GM12878 (cell line): ENCODE data around the gene SAMD9. TPM values are rescaled to one million over a fixed set of nuclear protein-coding genes. Genes with fewer than 3 reads are reported as not detected.

ENCODE experiments used
- ATAC-seq: fragments of 200-7000 bp; cut with Tn5 transposase; 3 replicates; pipeline ENCODE4 v1.9.1; 2020; ENCODE audit warnings: mild to moderate bottlenecking, moderate library complexity
- BruUV-seq: library from RNA; stranded (reverse); fragments of 400-500 nt; replicated peaks from 2 replicates; lab custom pipeline; 2021; lab: Mats Ljungman, UMichigan
- CTCF ChIA-PET: fragments of 300-600 bp; sonication (Branson Sonifier 250); formaldehyde crosslinking; extraction: SDS; loops from one replicate; lab custom pipeline; 2021; ENCODE audit warnings: inconsistent platforms; lab: Yijun Ruan, JAX
- POLR2A ChIA-PET: fragments of 350-600 bp; formaldehyde crosslinking; extraction: SDS; loops from one replicate; lab custom pipeline; 2021; ENCODE audit warnings: inconsistent platforms; lab: Charles Lee
- RAD21 ChIA-PET: fragments of 300-600 bp; sonication (Branson Sonifier 250); formaldehyde crosslinking; loops from one replicate; lab custom pipeline; 2023; ENCODE audit warnings: antibody characterized with exemption; ENCODE audit not compliant: unreplicated experiment; lab: Charles Lee
- SMC1A ChIA-PET: fragments of 300-600 bp; sonication (Branson Sonifier 250); formaldehyde crosslinking; loops from one replicate; lab custom pipeline; 2023; ENCODE audit not compliant: unreplicated experiment, uncharacterized antibody; lab: Charles Lee
- DNase-seq: peaks from one replicate; pipeline ENCODE4 v3.0.0-alpha.2; 2011; ENCODE audit warnings: low read depth, low spot score
- FAIRE-seq: peaks from 3 replicates; lab custom pipeline; 2011; peaks lifted over from hg19 to GRCh38; lab: Jason Lieb, UNC
- H2AFZ ChIP-seq: 2 replicates; pipeline ENCODE4 v1.6.0; 2011; ENCODE audit warnings: low read depth, low read length, control low read depth; ENCODE audit not compliant: control insufficient read depth
- H3K27ac ChIP-seq: 2 replicates; pipeline ENCODE4 v1.5.1; 2011; ENCODE audit warnings: control low read depth; ENCODE audit not compliant: control insufficient read depth, insufficient read depth
- H3K27me3 ChIP-seq, 2 experiments: replicated peaks in 1 of 2; 2 replicates each; pipeline versions ENCODE4 v1.6.0 to v1.6.1; 2011; ENCODE audit warnings: low read length in 1 of 2; ENCODE audit not compliant: control insufficient read depth in 2 of 2, insufficient read depth in 2 of 2
- H3K36me3 ChIP-seq, 2 experiments: 2 replicates each; pipeline ENCODE4 v1.5.1; 2011; ENCODE audit warnings: low read length in 1 of 2; ENCODE audit not compliant: control insufficient read depth in 2 of 2, insufficient read depth in 2 of 2
- H3K4me1 ChIP-seq: 2 replicates; pipeline ENCODE4 v1.6.1; 2011; ENCODE audit warnings: mild to moderate bottlenecking, low read length, moderate library complexity, mixed read lengths; ENCODE audit not compliant: control insufficient read depth, insufficient read depth
- H3K4me2 ChIP-seq: 2 replicates; pipeline ENCODE4 v1.6.0; 2011; ENCODE audit warnings: control low read depth; ENCODE audit not compliant: control insufficient read depth, insufficient read depth
- H3K4me3 ChIP-seq: fragments of 200-600 bp; sonication (generic); 2 replicates; pipeline ENCODE4 v1.5.1; 2016
- H3K79me2 ChIP-seq: 2 replicates; pipeline ENCODE4 v1.6.0; 2011; ENCODE audit warnings: low read length; ENCODE audit not compliant: control insufficient read depth, insufficient read depth
- H3K9ac ChIP-seq: 2 replicates; pipeline ENCODE4 v1.8.0; 2011; ENCODE audit warnings: low read length, control low read depth, mixed read lengths; ENCODE audit not compliant: control insufficient read depth, insufficient read depth
- H3K9me3 ChIP-seq: replicated peaks from 3 replicates; pipeline ENCODE4 v1.5.1; 2011; ENCODE audit warnings: mild to moderate bottlenecking, low read length; ENCODE audit not compliant: control insufficient read depth, insufficient read depth
- H4K20me1 ChIP-seq: 2 replicates; pipeline ENCODE4 v1.6.0; 2011; ENCODE audit not compliant: control insufficient read depth, insufficient read depth
- ATF7 ChIP-seq: fragments of 450-650 bp; IDR thresholded peaks from 2 replicates; pipeline ENCODE4 v1.6.1; 2016; ENCODE audit warnings: low read depth, mild to moderate bottlenecking
- EGR1 ChIP-seq, 2 experiments: IDR thresholded peaks; 1 replicate in 1 of 2; 2 replicates in 1 of 2; pipeline ENCODE4 v1.6.1; 2011 to 2012; ENCODE audit warnings: low read depth in 2 of 2, low read length in 2 of 2, borderline replicate concordance in 1 of 2, mild to moderate bottlenecking in 1 of 2, moderate library complexity in 1 of 2
- ESRRA ChIP-seq: IDR thresholded peaks from 2 replicates; pipeline ENCODE4 v1.6.1; 2012; ENCODE audit warnings: mild to moderate bottlenecking, low read length, improper control_type of control experiment
- JUNB ChIP-seq: IDR thresholded peaks from 2 replicates; pipeline ENCODE4 v1.6.1; 2016; ENCODE audit warnings: antibody characterized with exemption, mild to moderate bottlenecking
- NFYA ChIP-seq: IDR thresholded peaks from 2 replicates; pipeline ENCODE4 v1.6.1; 2011; ENCODE audit warnings: low read depth, mild to moderate bottlenecking, low read length, improper control_type of control experiment, borderline replicate concordance
- NFYB ChIP-seq: IDR thresholded peaks from 2 replicates; pipeline ENCODE4 v1.6.1; 2011; ENCODE audit warnings: low read depth, mild to moderate bottlenecking, low read length, improper control_type of control experiment, moderate library complexity; ENCODE audit not compliant: insufficient read depth
- PML ChIP-seq: IDR thresholded peaks from 2 replicates; pipeline ENCODE4 v1.6.1; 2012; ENCODE audit warnings: low read length, inconsistent platforms
- RCOR1 ChIP-seq: conservative IDR thresholded peaks from 2 replicates; pipeline ENCODE4 v1.6.1; 2012; ENCODE audit warnings: low read depth, low read length, improper control_type of control experiment
- RELB ChIP-seq: fragments of 450-650 bp; IDR thresholded peaks from 2 replicates; pipeline ENCODE4 v1.6.1; 2017; ENCODE audit warnings: low read depth, mild to moderate bottlenecking, moderate library complexity
- RUNX3 ChIP-seq: IDR thresholded peaks from 2 replicates; pipeline ENCODE4 v1.6.1; 2012; ENCODE audit warnings: low read length, inconsistent platforms
- SMARCA5 ChIP-seq: fragments of 450-650 bp; IDR thresholded peaks from 2 replicates; pipeline ENCODE4 v1.6.1; 2017; ENCODE audit warnings: mild to moderate bottlenecking
- SP1 ChIP-seq: IDR thresholded peaks from one replicate; pipeline ENCODE4 v1.6.1; 2011; ENCODE audit warnings: low read depth, low read length
- ZZZ3 ChIP-seq: IDR thresholded peaks from 2 replicates; pipeline ENCODE4 v1.6.1; 2011; ENCODE audit warnings: low read depth; ENCODE audit not compliant: control insufficient read depth, insufficient read length
- WGBS: methylation state at CpG from one replicate; pipeline ENCODE4 v1.1.6; 2016; ENCODE audit warnings: low lambda C conversion rate; ENCODE audit not compliant: insufficient replicate concordance, insufficient coverage; ENCODE audit errors: missing lambda C conversion rate; 5-methylcytosine and 5-hydroxymethylcytosine counted together
- in situ Hi-C: fragments of 300-500 bp; cut with MboI; formaldehyde crosslinking; loops from 9 replicates; pipeline ENCODE4 v1.14.3; 2018; ENCODE audit warnings: mixed read lengths
- intact Hi-C: fragments of 100-400 bp; cut with micrococcal nuclease; formaldehyde crosslinking; loops from one replicate; pipeline ENCODE4 v1.14.2; 2022; ENCODE audit not compliant: unreplicated experiment
- polyA plus RNA-seq, 11 experiments: library from polyadenylated mRNA; depleted of rRNA in 4 of 11; unstranded in 6 of 11; stranded (reverse) in 5 of 11; fragments of >200 nt; fragmentation: Nextera tagmentation in 4 of 11; fragmentation: Illumina TruSeq in 1 of 11; extraction: Ambion mirVana in 4 of 11; extraction: Trizol in 1 of 11; gene quantifications; 1 replicate in 1 of 11; 2 replicates in 10 of 11; pipeline versions ENCODE4 v1.2.1 to v1.2.3, GENCODE V29; 2011 to 2016; ENCODE audit warnings: inconsistent platforms in 2 of 11, missing spikeins in 2 of 11, low read depth in 1 of 11
- total RNA-seq, 4 experiments: library from RNA; depleted of rRNA in 3 of 4; stranded (reverse); fragments of >200 nt in 3 of 4; fragmentation: Illumina TruSeq in 1 of 4; extraction: Trizol in 1 of 4; gene quantifications; 2 replicates each; pipeline versions ENCODE4 v1.2.1 to v1.2.3, GENCODE V29; 2013 to 2021

Gene SAMD9
- total and polyA plus RNA-seq, 10 of the 15 experiments (the other 5 are each of a cell fraction or from before 2014, with no cell fraction given), result 6.4 to 37.1 (median 15.1) TPM

DNA sequence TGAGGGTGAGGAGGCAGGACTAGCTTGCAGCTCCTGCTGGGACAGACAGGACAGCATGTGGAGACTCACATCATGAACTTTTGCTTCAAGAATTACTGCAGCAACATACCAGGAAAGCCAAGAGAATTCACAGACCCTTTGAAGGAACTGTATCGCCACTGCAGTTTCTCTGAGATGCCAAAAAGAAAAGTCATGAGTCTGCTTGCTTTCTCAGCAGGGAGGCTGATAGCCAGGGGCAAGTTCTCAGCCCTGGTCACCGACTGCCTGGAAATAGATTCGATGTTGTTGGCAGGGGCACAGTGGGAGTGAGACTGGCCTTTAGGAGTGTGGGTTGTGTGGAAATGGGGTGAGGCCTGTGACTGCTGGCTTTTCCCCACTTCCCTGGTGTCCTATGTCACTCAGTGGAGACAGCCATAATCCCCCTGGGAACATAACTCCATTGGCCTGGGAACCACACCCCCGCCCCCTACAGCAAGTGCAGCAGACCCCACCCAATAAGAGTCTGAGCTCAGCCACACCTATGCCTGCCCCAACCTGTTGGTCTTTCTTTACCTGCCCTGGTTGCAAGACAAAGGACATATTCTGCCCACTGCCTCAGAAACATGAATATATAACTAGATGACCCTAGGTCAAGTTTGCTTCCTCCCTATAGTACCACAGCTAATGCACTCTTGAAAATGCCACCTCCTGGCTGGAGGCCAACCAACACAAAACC is 1.6 kb upstream of the SAMD9 start (continued):
- TF ChIP-seq JUNB (no peak), SMARCA5 (no peak)
- TF ChIP-seq, all 136 proteins: peak for 0

DNA sequence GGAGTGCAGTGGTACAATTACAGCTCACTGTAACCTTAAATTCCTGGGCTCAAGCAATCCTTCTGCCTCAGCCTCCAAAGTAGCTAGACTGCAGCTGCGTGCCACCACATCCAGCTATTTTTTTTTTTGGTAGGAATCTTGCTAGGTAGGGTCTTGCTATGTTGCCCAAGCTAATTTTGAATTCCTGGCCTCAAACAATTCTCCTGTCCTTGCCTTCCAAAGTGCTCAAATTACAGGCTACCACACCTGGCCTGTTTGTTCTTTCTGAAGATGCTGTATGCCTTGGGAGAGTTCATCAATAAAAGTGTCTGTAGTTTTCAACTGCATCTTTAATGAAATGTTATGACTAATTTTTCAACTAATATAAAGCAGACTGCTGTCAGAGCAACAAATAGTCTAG is 452 bp downstream of the SAMD9 start:
- RAD21 ChIA-PET, result interaction anchor here (0.6 to 3.5 kb wide), 10 partner anchors 16 to 475 kb away, joined by 3 to 35 read pairs (median 3); partner anchors contain the start of gene VPS50
- DNase-seq (no peak), ATAC-seq (peak; percentile 43), FAIRE-seq (no peak)
- Histone ChIP-seq H3K79me2 (peaks cover 14% of the 10 kb centered on the region), H3K4me3 (peak overlapping the region; percentile 73), H3K9me3 (no peaks in the 10 kb centered on the region; the same call in 1 of the 3 replicates), H2AFZ (peak overlapping the region; percentile 41), H3K36me3 (no peaks in the 10 kb centered on the region), H3K27ac (peak overlapping the region; percentile 64), H3K4me2 (peak overlapping the region; percentile 76), H3K9ac (peak overlapping the region; percentile 52), H3K27me3 (no peaks in the 10 kb centered on the region), H4K20me1 (no peaks in the 10 kb centered on the region), H3K4me1 (peaks cover 4% of the 10 kb centered on the region)
- 100% methylated on average over 1 of the region's 1 CpG for WGBS
- POLR2A ChIA-PET, result interaction anchor here (0.9 to 2.9 kb wide), 7 partner anchors 23 to 485 kb away, joined by 3 to 33 read pairs (median 3); partner anchors contain the start of genes SAMD9L and VPS50
- SMC1A ChIA-PET, result interaction anchor here (0.9 to 3.3 kb wide), 21 partner anchors 9 to 115 kb away, joined by 3 to 58 read pairs (median 4); partner anchors contain the start of genes HEPACAM2, SAMD9L and VPS50
- in situ Hi-C loops (no loop called here), intact Hi-C loops (no loop called here)
- TF ChIP-seq NFYB, result no peak
- no peak for TF ChIP-seq RCOR1
- TF ChIP-seq PML, result no peak
- TF ChIP-seq SP1, result no peak
- no peak for TF ChIP-seq NFYA
- TF ChIP-seq EGR1 (IDR thresholded peaks at IDR 0.05; ENCODE audit: borderline replicate concordance in 1 of 2, low read depth in 2 of 2, low read length in 2 of 2), result no peak
- TF ChIP-seq RELB, result no peak
- no peak for TF ChIP-seq ZZZ3
- TF ChIP-seq ESRRA, result no peak
- no peak for TF ChIP-seq ATF7
- TF ChIP-seq RUNX3, result no peak
- TSS peak; percentile 77 for BruUV-seq
- CTCF ChIA-PET, result interaction anchor here (0.7 to 5.3 kb wide), 10 partner anchors 10 to 589 kb away, joined by 3 to 26 read pairs (median 4); partner anchors contain the start of genes PEX1 and RBM48
